ENCODE measurements around the gene PRDM5.

Gene PRDM5

GRCh38 chr4:120874792-120875774 is 47.4 kb downstream of the PRDM5 start:
- TF ChIP-seq CTCF (IDR thresholded peaks at IDR 0.05; ENCODE audit: low read depth, low read length, missing control alignments) = no peak
- H3K4me3 ChIP-seq (replicated peaks; ENCODE audit: low read depth, low read length) = no peak overlapping the region
- DNase-seq (ENCODE audit: extremely low read depth, low read depth) = no peak

- DNase-seq (ENCODE audit: extremely low read depth, low read depth) = no peak
- H3K4me3 ChIP-seq (replicated peaks; ENCODE audit: low read depth, low read length) = no peak overlapping the region
- TF ChIP-seq CTCF (IDR thresholded peaks at IDR 0.05; ENCODE audit: low read depth, low read length, missing control alignments) = peak; percentile 13
Observed at GRCh38 chr4:120873554-120873953, 49.0 kb downstream of the PRDM5 start.

GRCh38 chr4:120871173-120871572 is 51.4 kb downstream of the PRDM5 start:
- no peak for DNase-seq (ENCODE audit: extremely low read depth, low read depth)
- no peak overlapping the region for H3K4me3 ChIP-seq (replicated peaks; ENCODE audit: low read depth, low read length)
- TF ChIP-seq CTCF (IDR thresholded peaks at IDR 0.05; ENCODE audit: low read depth, low read length, missing control alignments) = no peak

GRCh38 chr4:120870279-120870673 is 52.2 kb downstream of the PRDM5 start:
- TF ChIP-seq CTCF (IDR thresholded peaks at IDR 0.05; ENCODE audit: low read depth, low read length, missing control alignments) = peak; percentile 9
- no peak overlapping the region for H3K4me3 ChIP-seq (replicated peaks; ENCODE audit: low read depth, low read length)
- DNase-seq (ENCODE audit: extremely low read depth, low read depth) = no peak

GRCh38 chr4:120869613-120870278 is 52.8 kb downstream of the PRDM5 start:
- DNase-seq (ENCODE audit: extremely low read depth, low read depth) = no peak
- TF ChIP-seq CTCF (IDR thresholded peaks at IDR 0.05; ENCODE audit: low read depth, low read length, missing control alignments) = no peak
- H3K4me3 ChIP-seq (replicated peaks; ENCODE audit: low read depth, low read length) = no peak overlapping the region

GRCh38 chr4:120867506-120867905 is 55.0 kb downstream of the PRDM5 start:
- no peak for TF ChIP-seq CTCF (IDR thresholded peaks at IDR 0.05; ENCODE audit: low read depth, low read length, missing control alignments)
- no peak for DNase-seq (ENCODE audit: extremely low read depth, low read depth)

More at GRCh38 chr4:120867506-120867905, 55.0 kb downstream of the PRDM5 start:
- no peak overlapping the region for H3K4me3 ChIP-seq (replicated peaks; ENCODE audit: low read depth, low read length)

Data from HFF-Myc (cell line).